H9 (cell line): ENCODE measurements around the gene SAXO2. TPM values are rescaled to one million over a fixed set of nuclear protein-coding genes. Genes with fewer than 3 reads are reported as not detected.

Experiments used
- DNase-seq: peaks from one replicate; pipeline ENCODE4 v3.0.0-alpha.2; 2017
- H2AFZ ChIP-seq: one replicate; pipeline ENCODE4 v1.6.1; 2013; ENCODE audit warnings: mild to moderate bottlenecking, low read length, control low read depth, moderate library complexity
- H2AK5ac ChIP-seq: 2 replicates; pipeline ENCODE4 v1.6.1; 2013; ENCODE audit warnings: low read length, control low read depth, mixed read lengths; ENCODE audit not compliant: insufficient read length
- H2BK120ac ChIP-seq: one replicate; pipeline ENCODE4 v1.6.1; 2013; ENCODE audit warnings: low read depth, mild to moderate bottlenecking, low read length, control low read depth, inconsistent platforms; ENCODE audit not compliant: poor library complexity, severe bottlenecking
- H2BK12ac ChIP-seq: 2 replicates; pipeline ENCODE4 v1.6.1; 2013; ENCODE audit warnings: low read length, control low read depth, mixed read lengths, low read depth; ENCODE audit not compliant: insufficient read length
- H2BK15ac ChIP-seq: 2 replicates; pipeline ENCODE4 v1.6.1; 2013; ENCODE audit warnings: low read depth, low read length, control low read depth
- H2BK20ac ChIP-seq: one replicate; pipeline ENCODE4 v1.6.1; 2013; ENCODE audit warnings: low read depth, mild to moderate bottlenecking, low read length, control low read depth, inconsistent platforms; ENCODE audit not compliant: poor library complexity, severe bottlenecking
- H2BK5ac ChIP-seq: 2 replicates; pipeline ENCODE4 v1.6.1; 2013; ENCODE audit warnings: low read length, control low read depth, mixed read lengths; ENCODE audit not compliant: insufficient read length
- H3K14ac ChIP-seq: 2 replicates; pipeline ENCODE4 v1.6.1; 2013; ENCODE audit warnings: low read length, control low read depth; ENCODE audit not compliant: insufficient read depth
- H3K18ac ChIP-seq: 2 replicates; pipeline ENCODE4 v1.6.1; 2013; ENCODE audit warnings: low read depth, mild to moderate bottlenecking, mixed read lengths, low read length, control low read depth; ENCODE audit not compliant: insufficient read length
- H3K23ac ChIP-seq: 2 replicates; pipeline ENCODE4 v1.6.1; 2013; ENCODE audit warnings: low read length, control low read depth, mixed read lengths, low read depth; ENCODE audit not compliant: insufficient read length
- H3K23me2 ChIP-seq: 2 replicates; pipeline ENCODE4 v1.6.1; 2013; ENCODE audit warnings: low read depth, mild to moderate bottlenecking, mixed read lengths, low read length, control low read depth; ENCODE audit not compliant: insufficient read length, poor library complexity, severe bottlenecking
- H3K27ac ChIP-seq: 2 replicates; pipeline ENCODE4 v1.5.1; 2013; ENCODE audit warnings: low read length, control low read depth, mixed read lengths, low read depth; ENCODE audit not compliant: insufficient read length
- H3K27me3 ChIP-seq: 2 replicates; pipeline ENCODE4 v1.6.1; 2013; ENCODE audit warnings: low read length, control low read depth, inconsistent platforms; ENCODE audit not compliant: insufficient read depth
- H3K4ac ChIP-seq: 2 replicates; pipeline ENCODE4 v1.6.1; 2013; ENCODE audit warnings: low read depth, mild to moderate bottlenecking, control low read depth, inconsistent platforms, low read length, moderate library complexity
- H3K4me1 ChIP-seq: 2 replicates; pipeline ENCODE4 v1.6.1; 2013; ENCODE audit warnings: low read length, control low read depth, inconsistent platforms; ENCODE audit not compliant: insufficient read depth
- H3K4me2 ChIP-seq: 2 replicates; pipeline ENCODE4 v1.6.1; 2013; ENCODE audit warnings: low read length, control low read depth, mixed read lengths; ENCODE audit not compliant: insufficient read length, insufficient read depth
- H3K56ac ChIP-seq: 2 replicates; pipeline ENCODE4 v1.6.1; 2013; ENCODE audit warnings: low read depth, mild to moderate bottlenecking, mixed read lengths, low read length, control low read depth; ENCODE audit not compliant: insufficient read length
- H3K79me1 ChIP-seq: 2 replicates; pipeline ENCODE4 v1.6.1; 2013; ENCODE audit warnings: low read depth, mild to moderate bottlenecking, moderate library complexity, low read length, control low read depth, inconsistent platforms; ENCODE audit not compliant: insufficient read depth, poor library complexity, severe bottlenecking
- H3K79me2 ChIP-seq: 2 replicates; pipeline ENCODE4 v1.6.1; 2013; ENCODE audit warnings: low read length, control low read depth, inconsistent platforms; ENCODE audit not compliant: insufficient read depth
- H3K9ac ChIP-seq: 2 replicates; pipeline ENCODE4 v1.6.1; 2013; ENCODE audit warnings: low read length, control low read depth, mixed read lengths; ENCODE audit not compliant: insufficient read length; ENCODE audit errors: extremely low read depth
- H3K9me3 ChIP-seq: one replicate; pipeline ENCODE4 v1.6.1; 2013; ENCODE audit warnings: low read depth, low read length, inconsistent platforms; ENCODE audit not compliant: control insufficient read depth
- H3T11ph ChIP-seq: one replicate; pipeline ENCODE4 v1.6.1; 2013; ENCODE audit warnings: mild to moderate bottlenecking, low read length, control low read depth, inconsistent platforms
- H4K20me1 ChIP-seq: one replicate; pipeline ENCODE4 v1.6.1; 2013; ENCODE audit not compliant: control insufficient read depth, insufficient read length, insufficient read depth
- H4K5ac ChIP-seq: 2 replicates; pipeline ENCODE4 v1.6.1; 2013; ENCODE audit warnings: low read depth, mild to moderate bottlenecking, mixed read lengths, low read length, control low read depth; ENCODE audit not compliant: insufficient read length
- H4K8ac ChIP-seq: replicated peaks from 2 replicates; pipeline ENCODE4 v1.6.1; 2013; ENCODE audit warnings: low read length, control low read depth, mixed read lengths, low read depth; ENCODE audit not compliant: insufficient read length
- H4K91ac ChIP-seq: 2 replicates; pipeline ENCODE4 v1.6.1; 2013; ENCODE audit warnings: low read depth, mild to moderate bottlenecking, moderate library complexity, mixed read lengths, low read length, control low read depth; ENCODE audit not compliant: insufficient read length
- H3K27ac Mint-ChIP-seq, 3 experiments: 2 replicates in 2 of 3; 3 replicates in 1 of 3; pipeline ENCODE4 v1.8.0; 2020 to 2021; ENCODE audit warnings: mixed read lengths in 3 of 3, mild to moderate bottlenecking in 1 of 3, moderate library complexity in 1 of 3
- H3K27me3 Mint-ChIP-seq: 2 replicates; pipeline ENCODE4 v1.8.0; 2021; ENCODE audit warnings: low read depth, mild to moderate bottlenecking, moderate library complexity, mixed read lengths
- H3K36me3 Mint-ChIP-seq, 3 experiments: 2 replicates in 2 of 3; 3 replicates in 1 of 3; pipeline ENCODE4 v1.8.0; 2020 to 2021; ENCODE audit warnings: low read depth in 3 of 3, mixed read lengths in 3 of 3; ENCODE audit not compliant: insufficient read depth in 1 of 3
- H3K4me1 Mint-ChIP-seq, 2 experiments: 2 replicates each; pipeline ENCODE4 v1.8.0; 2020; ENCODE audit warnings: mixed read lengths in 2 of 2
- H3K4me3 Mint-ChIP-seq, 2 experiments: 2 replicates in 1 of 2; 3 replicates in 1 of 2; pipeline ENCODE4 v1.8.0; 2020 to 2021; ENCODE audit warnings: mild to moderate bottlenecking in 2 of 2, mixed read lengths in 2 of 2, moderate library complexity in 1 of 2
- H3K9me3 Mint-ChIP-seq, 2 experiments: 2 replicates in 1 of 2; 3 replicates in 1 of 2; pipeline ENCODE4 v1.8.0; 2020; ENCODE audit warnings: mild to moderate bottlenecking in 2 of 2, mixed read lengths in 2 of 2, moderate library complexity in 1 of 2
- total RNA-seq: library from RNA; stranded (reverse); gene quantifications from 2 replicates; pipeline ENCODE4 v1.2.1, GENCODE V29; 2021
- TF ChIP-seq, protein P1 (sequence below): fragments of 200-600 bp; sonication (generic); conservative IDR thresholded peaks from 3 replicates; pipeline ENCODE4 v1.8.0; 2021; ENCODE audit warnings: antibody characterized with exemption, mild to moderate bottlenecking

SAXO2 gene
- total RNA-seq, 1 experiment from 2014 or later, result 3.1 TPM

DNA sequence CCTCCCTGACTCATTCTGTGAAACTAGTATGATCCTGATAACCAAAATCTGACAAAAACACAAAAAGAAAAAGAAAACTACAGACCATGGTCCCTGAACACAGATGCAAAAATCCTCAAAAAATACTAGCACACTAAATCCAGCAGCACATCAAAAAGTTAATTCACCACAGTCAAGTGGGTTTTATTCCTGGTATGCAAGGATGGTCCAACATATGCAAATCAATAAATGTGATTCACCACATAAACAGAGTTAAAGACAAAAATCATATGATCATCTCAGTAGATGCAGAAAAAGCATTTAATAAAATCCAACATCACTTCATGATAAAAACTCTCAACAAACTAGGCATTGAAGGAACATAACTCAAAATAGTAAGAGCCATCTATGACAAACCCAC lies 12.8 kb downstream of the SAXO2 start:
- DNase-seq, result no peak
- Histone ChIP-seq H3K56ac (no peak overlapping the region), H2BK120ac (no peak overlapping the region), H3T11ph (no peak overlapping the region), H2BK12ac (no peak overlapping the region), H2BK5ac (no peak overlapping the region), H3K23ac (no peak overlapping the region), H3K79me1 (no peaks in the 10 kb centered on the region), H3K4me2 (no peak overlapping the region), H3K9ac (no peak overlapping the region), H4K5ac (no peak overlapping the region), H3K18ac (no peak overlapping the region), H2BK15ac (no peak overlapping the region), H4K8ac (no peak overlapping the region), H3K4me1 (no peaks in the 10 kb centered on the region), H3K27me3 (no peaks in the 10 kb centered on the region), H2AFZ (no peak overlapping the region), H4K91ac (no peak overlapping the region), H3K14ac (no peak overlapping the region), H3K23me2 (no peaks in the 10 kb centered on the region), H4K20me1 (no peaks in the 10 kb centered on the region), H3K79me2 (no peaks in the 10 kb centered on the region), H2AK5ac (no peak overlapping the region), H3K4ac (no peak overlapping the region), H2BK20ac (no peak overlapping the region), H3K27ac (no peak overlapping the region), H3K9me3 (no peaks in the 10 kb centered on the region)
- Mint-ChIP-seq H3K36me3 (peaks cover 14 to 24% (median 20%) of the 10 kb centered on the region in 3 experiments), H3K9me3 (peaks cover 19 to 22% of the 10 kb centered on the region in 2 experiments), H3K4me1 (peaks cover 0 to 7% of the 10 kb centered on the region in 2 experiments; a peak in 2 of 4 replicates), H3K27ac (no peak overlapping the region), H3K27me3 (no peaks in the 10 kb centered on the region; the same call in 1 of the 2 replicates), H3K4me3 (no peak overlapping the region)
- TF ChIP-seq, protein P1, sequence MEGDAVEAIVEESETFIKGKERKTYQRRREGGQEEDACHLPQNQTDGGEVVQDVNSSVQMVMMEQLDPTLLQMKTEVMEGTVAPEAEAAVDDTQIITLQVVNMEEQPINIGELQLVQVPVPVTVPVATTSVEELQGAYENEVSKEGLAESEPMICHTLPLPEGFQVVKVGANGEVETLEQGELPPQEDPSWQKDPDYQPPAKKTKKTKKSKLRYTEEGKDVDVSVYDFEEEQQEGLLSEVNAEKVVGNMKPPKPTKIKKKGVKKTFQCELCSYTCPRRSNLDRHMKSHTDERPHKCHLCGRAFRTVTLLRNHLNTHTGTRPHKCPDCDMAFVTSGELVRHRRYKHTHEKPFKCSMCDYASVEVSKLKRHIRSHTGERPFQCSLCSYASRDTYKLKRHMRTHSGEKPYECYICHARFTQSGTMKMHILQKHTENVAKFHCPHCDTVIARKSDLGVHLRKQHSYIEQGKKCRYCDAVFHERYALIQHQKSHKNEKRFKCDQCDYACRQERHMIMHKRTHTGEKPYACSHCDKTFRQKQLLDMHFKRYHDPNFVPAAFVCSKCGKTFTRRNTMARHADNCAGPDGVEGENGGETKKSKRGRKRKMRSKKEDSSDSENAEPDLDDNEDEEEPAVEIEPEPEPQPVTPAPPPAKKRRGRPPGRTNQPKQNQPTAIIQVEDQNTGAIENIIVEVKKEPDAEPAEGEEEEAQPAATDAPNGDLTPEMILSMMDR, result no peak
